GM12874 (cell line): Measurements from ENCODE around the gene LORICRIN.

ENCODE experiments used
- CTCF ChIP-seq: IDR thresholded peaks from 2 replicates; pipeline ENCODE4 v1.5.1; 2011; ENCODE audit warnings: low read depth, mild to moderate bottlenecking, control low read depth, low read length, moderate library complexity; ENCODE audit not compliant: insufficient read depth

LORICRIN gene

GRCh38 chr1:153233448-153233847 is 26.0 kb upstream of the LORICRIN start:
- TF ChIP-seq CTCF = no peak

GRCh38 chr1:153238527-153238926 is 21.0 kb upstream of the LORICRIN start:
- TF ChIP-seq CTCF = peak; percentile 36

GRCh38 chr1:153242160-153242559 is 17.3 kb upstream of the LORICRIN start:
- no peak for TF ChIP-seq CTCF

GRCh38 chr1:153245466-153245865 is 14.0 kb upstream of the LORICRIN start:
- TF ChIP-seq CTCF = no peak

- TF ChIP-seq CTCF = no peak
These were observed 13.5 kb upstream of the LORICRIN start for GRCh38 chr1:153246018-153246417.

- no peak for TF ChIP-seq CTCF
These were observed 12.7 kb upstream of the LORICRIN start for GRCh38 chr1:153246825-153247224.

GRCh38 chr1:153248176-153248879 is 11.2 kb upstream of the LORICRIN start:
- no peak for TF ChIP-seq CTCF
